ENCODE measurements around the gene CCDC12.

- no peak for TF ChIP-seq SMC3 (IDR thresholded peaks at IDR 0.05; ENCODE audit: low read depth, low read length)
- no peak for TF ChIP-seq CTCF (IDR thresholded peaks at IDR 0.05)
- TF ChIP-seq NRF1 (IDR thresholded peaks at IDR 0.05; ENCODE audit: low read depth, low read length) = no peak
- TF ChIP-seq TAF1 (IDR thresholded peaks at IDR 0.05; ENCODE audit: borderline replicate concordance, low read depth, low read length) = no peak
- no peak for TF ChIP-seq POLR2AphosphoS5 (IDR thresholded peaks at IDR 0.05; ENCODE audit: low read depth, low read length)
- no peak for TF ChIP-seq EZH2phosphoT487 (IDR thresholded peaks at IDR 0.05; ENCODE audit: borderline replicate concordance, low read depth)
- no peak for TF ChIP-seq USF2 (IDR thresholded peaks at IDR 0.05; ENCODE audit: borderline replicate concordance, low read depth, low read length)
- no peak for TF ChIP-seq MEF2A (IDR thresholded peaks at IDR 0.05; ENCODE audit: borderline replicate concordance, low read depth)
- TF ChIP-seq FOXM1 (IDR thresholded peaks at IDR 0.05; ENCODE audit: low read depth) = no peak
- TF ChIP-seq RXRA (IDR thresholded peaks at IDR 0.05; ENCODE audit: borderline replicate concordance, low read depth) = no peak
- no peak for TF ChIP-seq REST (IDR thresholded peaks at IDR 0.05; ENCODE audit: low read depth, low read length)
Measured at GRCh38 chr3:46901061-46901460, 75.5 kb downstream of the CCDC12 start.

Data from SK-N-SH (cell line).